ENCODE results near the gene KTN1. TPM values are rescaled to one million over a fixed set of nuclear protein-coding genes. Genes with fewer than 3 reads are reported as not detected.

Gene KTN1
- total RNA-seq, 4 donors from 2014 or later, result 81.2 to 193 (median 106) TPM

DNA sequence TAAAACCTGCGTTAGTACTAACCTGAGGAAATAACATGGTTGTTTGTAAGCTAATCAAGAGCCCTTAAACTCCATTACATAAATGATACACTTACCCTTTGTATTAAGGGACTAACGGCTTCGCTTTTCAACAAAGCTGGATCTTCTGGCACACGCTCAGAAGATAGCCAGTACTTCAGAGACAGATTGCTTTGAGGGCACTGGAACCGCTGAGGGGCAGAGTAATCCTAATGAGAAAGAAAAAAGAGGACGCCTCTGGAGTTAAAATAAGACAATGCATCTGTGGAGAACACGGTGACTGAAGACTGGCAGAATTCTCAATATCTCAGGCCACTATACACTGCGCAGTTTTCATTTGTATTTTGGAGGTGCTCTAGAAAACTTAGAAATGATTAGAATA is 1.5 kb upstream of the KTN1 start:
- no peak for TF ChIP-seq POLR2A (IDR thresholded peaks at IDR 0.05)
- TF ChIP-seq, protein P1, sequence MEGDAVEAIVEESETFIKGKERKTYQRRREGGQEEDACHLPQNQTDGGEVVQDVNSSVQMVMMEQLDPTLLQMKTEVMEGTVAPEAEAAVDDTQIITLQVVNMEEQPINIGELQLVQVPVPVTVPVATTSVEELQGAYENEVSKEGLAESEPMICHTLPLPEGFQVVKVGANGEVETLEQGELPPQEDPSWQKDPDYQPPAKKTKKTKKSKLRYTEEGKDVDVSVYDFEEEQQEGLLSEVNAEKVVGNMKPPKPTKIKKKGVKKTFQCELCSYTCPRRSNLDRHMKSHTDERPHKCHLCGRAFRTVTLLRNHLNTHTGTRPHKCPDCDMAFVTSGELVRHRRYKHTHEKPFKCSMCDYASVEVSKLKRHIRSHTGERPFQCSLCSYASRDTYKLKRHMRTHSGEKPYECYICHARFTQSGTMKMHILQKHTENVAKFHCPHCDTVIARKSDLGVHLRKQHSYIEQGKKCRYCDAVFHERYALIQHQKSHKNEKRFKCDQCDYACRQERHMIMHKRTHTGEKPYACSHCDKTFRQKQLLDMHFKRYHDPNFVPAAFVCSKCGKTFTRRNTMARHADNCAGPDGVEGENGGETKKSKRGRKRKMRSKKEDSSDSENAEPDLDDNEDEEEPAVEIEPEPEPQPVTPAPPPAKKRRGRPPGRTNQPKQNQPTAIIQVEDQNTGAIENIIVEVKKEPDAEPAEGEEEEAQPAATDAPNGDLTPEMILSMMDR (IDR thresholded peaks at IDR 0.05), result no peak
- peak overlapping the region in 1 of 4 donors; percentile 65 for H3K4me3 ChIP-seq

DNA sequence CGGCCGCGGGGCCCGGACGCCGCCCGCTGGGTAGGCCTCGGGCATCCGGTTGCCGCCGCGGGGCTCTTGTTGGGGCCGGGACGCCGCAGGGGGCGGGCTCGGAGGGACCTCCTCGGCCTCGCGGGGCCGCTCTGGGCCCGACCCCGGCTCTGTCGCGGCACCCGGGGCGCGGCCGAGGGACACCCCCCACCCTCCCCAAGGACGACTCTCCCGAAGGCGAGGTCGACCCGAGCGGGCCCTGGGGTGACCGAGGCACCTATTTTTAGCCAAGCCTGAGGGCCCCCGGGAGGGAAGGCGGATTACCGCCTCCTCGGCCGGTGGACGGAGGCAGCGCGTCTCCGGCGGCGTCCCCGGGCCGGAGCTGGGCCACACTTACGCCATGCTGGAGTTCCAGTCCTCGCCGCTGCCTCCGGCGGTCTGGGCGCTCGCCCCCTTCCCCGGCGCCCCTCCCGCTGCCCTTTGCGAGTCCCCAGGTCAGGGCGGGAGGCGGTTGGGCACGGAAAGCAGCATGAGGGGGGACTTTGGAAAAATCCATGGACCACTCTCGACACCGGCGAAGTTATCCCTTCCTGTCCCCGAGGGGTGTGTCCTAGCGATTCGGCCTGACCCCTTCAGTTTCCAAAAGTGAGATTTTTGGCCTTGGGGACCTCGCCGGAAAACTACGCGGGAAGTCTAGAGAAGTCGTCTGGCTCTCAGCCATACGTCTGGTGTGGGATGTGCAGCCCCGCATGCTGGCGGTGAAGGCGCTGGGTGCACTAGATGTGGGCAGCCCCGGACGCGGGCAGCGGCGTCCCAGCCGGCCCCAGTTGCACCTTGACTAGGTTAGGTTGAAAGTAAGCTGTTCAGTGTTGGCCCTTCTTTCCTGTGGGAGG is 699 bp downstream of the KTN1 start:
- peak; percentile 59 to 77 (median 71) for DNase-seq

More for the DNA sequence above, 1.5 kb upstream of the KTN1 start:
- Histone ChIP-seq H3K9me3 (no peaks in the 10 kb centered on the region), H3K27me3 (no peaks in the 10 kb centered on the region), H3K36me3 (no peaks in the 10 kb centered on the region), H3K4me1 (peaks cover 0 to 22% (median 2%) of the 10 kb centered on the region in 4 donors), H3K27ac (no peak overlapping the region)
- DNase-seq, result no peak

DNA sequence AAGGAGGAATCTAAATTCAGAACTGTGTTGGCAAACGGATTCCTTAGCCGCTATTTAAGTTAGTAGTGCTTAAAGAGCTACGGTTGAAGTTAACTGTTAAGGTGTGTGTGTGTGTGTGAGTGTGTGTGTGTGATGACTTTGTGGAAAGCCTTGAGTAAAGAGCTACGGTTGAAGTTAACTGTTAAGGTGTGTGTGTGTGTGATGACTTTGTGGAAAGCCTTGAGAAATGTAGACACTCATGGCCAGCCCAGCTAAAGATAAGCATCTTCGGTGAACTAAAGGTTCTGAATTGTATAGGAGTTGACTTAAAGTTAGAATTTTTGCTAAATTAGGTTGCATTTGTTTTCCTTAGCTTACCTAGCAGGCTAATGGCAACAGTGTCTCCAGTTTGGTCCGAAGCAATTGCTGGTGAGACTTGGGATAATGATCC is 1.4 kb downstream of the KTN1 start:
- peaks cover 0 to 50% (median 7%) of the 10 kb centered on the region in 4 donors for H3K4me1 ChIP-seq
- peak overlapping the region; percentile 86 to 93 (median 89) for H3K27ac ChIP-seq
- H3K27me3 ChIP-seq, result no peaks in the 10 kb centered on the region
- H3K36me3 ChIP-seq, result no peaks in the 10 kb centered on the region
- DNase-seq, result no peak
- H3K4me3 ChIP-seq, result peak overlapping the region; percentile 65 to 100 (median 96)
- H3K9me3 ChIP-seq, result no peaks in the 10 kb centered on the region
- TF ChIP-seq, protein P1 (IDR thresholded peaks at IDR 0.05), result no peak
- no peak for TF ChIP-seq POLR2A (IDR thresholded peaks at IDR 0.05)

More for the DNA sequence above, 699 bp downstream of the KTN1 start:
- no peaks in the 10 kb centered on the region for H3K9me3 ChIP-seq
- TF ChIP-seq, protein P1 (IDR thresholded peaks at IDR 0.05), result peak in 2 of 6 experiments; percentile 28 to 31
- peak in 1 of 2 donors; percentile 2 for TF ChIP-seq POLR2A (IDR thresholded peaks at IDR 0.05)
- no peaks in the 10 kb centered on the region for H3K36me3 ChIP-seq
- H3K4me1 ChIP-seq, result peaks cover 0 to 44% (median 5%) of the 10 kb centered on the region in 4 donors
- peak overlapping the region; percentile 65 to 100 (median 96) for H3K4me3 ChIP-seq
- H3K27ac ChIP-seq, result peak overlapping the region; percentile 86 to 93 (median 89)
- H3K27me3 ChIP-seq, result no peaks in the 10 kb centered on the region

DNA sequence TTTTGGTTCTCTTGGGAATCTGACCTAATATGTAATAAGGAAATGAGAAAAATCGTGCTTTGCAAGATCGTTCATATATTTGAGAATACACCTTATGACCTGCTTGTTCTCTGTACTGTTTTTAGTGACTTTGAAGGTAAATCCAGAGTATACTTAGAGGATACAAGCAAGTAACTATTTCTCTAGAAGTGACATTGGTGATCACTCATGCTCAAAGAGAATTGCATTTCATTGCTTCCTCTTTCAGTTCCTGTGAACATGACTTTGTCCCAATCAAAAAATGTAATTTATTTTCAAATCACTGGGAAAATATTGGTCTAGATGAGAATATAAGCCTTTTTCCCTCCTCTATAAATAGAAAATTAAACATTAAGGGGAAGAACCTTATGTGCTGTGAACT is 2.7 kb downstream of the KTN1 start:
- DNase-seq, result no peak
- Histone ChIP-seq H3K4me1 (peaks cover 0 to 64% (median 7%) of the 10 kb centered on the region in 4 donors), H3K27me3 (no peaks in the 10 kb centered on the region), H3K4me3 (no peak overlapping the region), H3K9me3 (no peaks in the 10 kb centered on the region), H3K36me3 (no peaks in the 10 kb centered on the region), H3K27ac (no peak overlapping the region)
- TF ChIP-seq, protein P1 (IDR thresholded peaks at IDR 0.05), result no peak
- no peak for TF ChIP-seq POLR2A (IDR thresholded peaks at IDR 0.05)

DNA sequence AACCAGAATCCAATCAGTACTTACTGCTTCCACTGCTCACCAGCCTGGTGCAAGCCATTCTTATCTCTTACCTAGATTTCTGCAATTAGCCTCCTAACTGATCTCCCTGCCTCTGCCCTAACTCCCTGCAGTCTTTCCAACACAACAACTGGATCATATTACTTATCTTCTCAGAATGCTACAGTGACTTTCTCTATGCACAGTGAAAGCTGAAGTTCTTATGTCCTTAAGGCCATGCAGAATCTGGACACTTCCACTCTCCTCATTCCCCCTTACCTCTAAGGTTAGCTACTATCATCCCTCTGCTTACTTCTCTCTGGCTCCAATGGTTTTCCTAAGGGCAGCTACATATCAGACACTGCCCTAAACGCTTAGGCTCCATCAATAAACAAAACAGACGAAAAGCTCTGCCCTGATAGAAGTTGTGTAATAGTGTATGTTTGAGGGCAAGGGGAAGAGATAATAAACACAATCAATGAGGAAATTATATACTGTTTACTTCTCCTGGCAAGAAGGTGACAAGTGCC is 4.0 kb downstream of the KTN1 start:
- DNase-seq, result no peak
- H3K27ac ChIP-seq, result peak overlapping the region in 2 of 4 donors; percentile 22 to 60

More for the DNA sequence above, 4.0 kb downstream of the KTN1 start:
- Histone ChIP-seq H3K9me3 (no peaks in the 10 kb centered on the region), H3K4me1 (peaks cover 0 to 77% (median 7%) of the 10 kb centered on the region in 4 donors), H3K27me3 (no peaks in the 10 kb centered on the region), H3K4me3 (no peak overlapping the region), H3K36me3 (no peaks in the 10 kb centered on the region)
- TF ChIP-seq, protein P1 (IDR thresholded peaks at IDR 0.05), result no peak
